Coronary artery (tissue), 2 donors: ENCODE results near the gene MARK4.

Experiments
- DNase-seq: peaks from one replicate; pipeline ENCODE4 v3.0.0-alpha.2; 2017; ENCODE audit warnings: low spot score
- H3K27ac ChIP-seq, 2 donors: fragments of 200-600 bp; sonication (generic); one replicate each; pipeline ENCODE4 v1.5.1; 2016 to 2019
- H3K4me3 ChIP-seq: fragments of 200-600 bp; sonication (generic); 2 replicates; pipeline ENCODE4 v1.5.1; 2016; ENCODE audit warnings: mild to moderate bottlenecking, moderate library complexity
- TF ChIP-seq, protein P1 (sequence below): fragments of 200-600 bp; sonication (generic); IDR thresholded peaks from one replicate; pipeline ENCODE4 v1.5.1; 2019; ENCODE audit warnings: antibody characterized with exemption

MARK4 gene

DNA sequence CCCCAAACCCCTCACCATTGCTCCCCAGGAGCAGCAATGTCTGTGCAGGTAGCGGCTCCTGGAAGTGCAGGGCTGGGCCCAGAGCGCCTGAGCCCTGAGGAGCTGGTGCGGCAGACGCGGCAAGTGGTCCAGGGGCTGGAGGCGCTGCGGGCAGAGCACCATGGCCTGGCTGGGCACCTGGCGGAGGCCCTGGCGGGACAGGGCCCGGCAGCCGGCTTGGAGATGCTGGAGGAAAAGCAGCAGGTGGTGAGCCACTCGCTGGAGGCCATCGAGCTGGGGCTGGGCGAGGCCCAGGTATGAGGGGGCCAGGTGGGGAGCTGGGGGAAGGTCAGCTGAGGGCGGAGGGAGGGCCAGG lies 94.4 kb downstream of the MARK4 start:
- Histone ChIP-seq H3K27ac (no peak overlapping the region), H3K4me3 (no peak overlapping the region)
- no peak for DNase-seq
- TF ChIP-seq, protein P1, sequence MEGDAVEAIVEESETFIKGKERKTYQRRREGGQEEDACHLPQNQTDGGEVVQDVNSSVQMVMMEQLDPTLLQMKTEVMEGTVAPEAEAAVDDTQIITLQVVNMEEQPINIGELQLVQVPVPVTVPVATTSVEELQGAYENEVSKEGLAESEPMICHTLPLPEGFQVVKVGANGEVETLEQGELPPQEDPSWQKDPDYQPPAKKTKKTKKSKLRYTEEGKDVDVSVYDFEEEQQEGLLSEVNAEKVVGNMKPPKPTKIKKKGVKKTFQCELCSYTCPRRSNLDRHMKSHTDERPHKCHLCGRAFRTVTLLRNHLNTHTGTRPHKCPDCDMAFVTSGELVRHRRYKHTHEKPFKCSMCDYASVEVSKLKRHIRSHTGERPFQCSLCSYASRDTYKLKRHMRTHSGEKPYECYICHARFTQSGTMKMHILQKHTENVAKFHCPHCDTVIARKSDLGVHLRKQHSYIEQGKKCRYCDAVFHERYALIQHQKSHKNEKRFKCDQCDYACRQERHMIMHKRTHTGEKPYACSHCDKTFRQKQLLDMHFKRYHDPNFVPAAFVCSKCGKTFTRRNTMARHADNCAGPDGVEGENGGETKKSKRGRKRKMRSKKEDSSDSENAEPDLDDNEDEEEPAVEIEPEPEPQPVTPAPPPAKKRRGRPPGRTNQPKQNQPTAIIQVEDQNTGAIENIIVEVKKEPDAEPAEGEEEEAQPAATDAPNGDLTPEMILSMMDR, result no peak

DNA sequence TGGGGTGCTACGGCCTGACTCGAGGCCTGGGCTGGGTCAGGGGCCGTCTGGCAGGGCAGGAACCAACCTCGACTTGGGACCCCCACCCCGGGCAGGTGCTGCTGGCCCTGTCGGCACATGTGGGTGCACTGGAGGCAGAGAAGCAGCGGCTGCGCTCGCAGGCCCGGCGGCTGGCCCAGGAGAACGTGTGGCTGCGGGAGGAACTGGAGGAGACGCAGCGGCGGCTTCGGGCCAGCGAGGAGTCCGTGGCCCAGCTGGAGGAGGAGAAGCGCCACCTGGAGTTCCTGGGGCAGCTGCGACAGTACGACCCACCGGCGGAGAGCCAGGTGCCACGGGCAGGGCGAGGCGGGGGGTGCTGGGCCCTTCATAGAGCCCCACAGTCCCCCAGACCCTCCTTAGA lies 95.4 kb downstream of the MARK4 start:
- DNase-seq, result no peak
- TF ChIP-seq, protein P1, result no peak
- Histone ChIP-seq H3K4me3 (no peak overlapping the region), H3K27ac (no peak overlapping the region)

DNA sequence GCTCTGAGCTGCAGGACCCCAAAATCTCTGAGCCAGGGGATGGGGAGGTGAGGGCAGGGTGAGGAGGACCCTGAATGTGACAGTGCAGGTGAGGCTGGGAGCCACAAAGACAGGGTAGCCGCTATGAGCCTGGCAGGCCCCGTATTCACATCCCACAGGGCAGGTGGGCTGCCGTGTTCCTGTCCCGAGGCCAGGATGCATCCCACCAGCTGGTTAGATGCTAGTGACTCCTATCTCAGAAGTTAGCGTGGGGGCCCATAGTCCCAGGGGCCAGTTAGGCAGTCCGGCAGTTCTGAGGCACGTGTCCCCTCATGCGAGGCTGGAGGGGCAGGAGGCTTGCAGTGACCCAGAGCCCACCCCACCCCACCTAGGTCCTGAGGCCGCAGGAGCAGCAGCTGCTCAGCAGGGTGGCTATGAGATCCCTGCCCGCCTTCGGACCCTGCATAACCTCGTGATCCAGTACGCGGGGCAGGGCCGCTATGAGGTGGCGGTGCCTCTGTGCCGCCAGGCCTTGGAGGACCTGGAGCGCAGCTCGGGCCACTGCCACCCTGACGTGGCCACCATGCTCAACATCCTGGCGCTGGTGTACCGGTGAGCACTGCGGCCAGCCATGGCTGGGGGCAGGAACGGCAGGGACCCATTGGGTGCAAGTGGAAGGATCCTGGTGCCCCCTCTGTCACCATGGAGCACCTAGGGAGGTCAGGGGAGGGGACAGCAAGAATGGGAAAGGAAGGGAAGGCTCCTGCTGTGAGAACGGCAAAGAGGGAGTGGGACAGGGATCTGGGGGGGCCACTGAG lies 96.7 kb downstream of the MARK4 start:
- TF ChIP-seq, protein P1, result no peak
- Histone ChIP-seq H3K27ac (no peak overlapping the region), H3K4me3 (no peak overlapping the region)
- DNase-seq, result no peak

DNA sequence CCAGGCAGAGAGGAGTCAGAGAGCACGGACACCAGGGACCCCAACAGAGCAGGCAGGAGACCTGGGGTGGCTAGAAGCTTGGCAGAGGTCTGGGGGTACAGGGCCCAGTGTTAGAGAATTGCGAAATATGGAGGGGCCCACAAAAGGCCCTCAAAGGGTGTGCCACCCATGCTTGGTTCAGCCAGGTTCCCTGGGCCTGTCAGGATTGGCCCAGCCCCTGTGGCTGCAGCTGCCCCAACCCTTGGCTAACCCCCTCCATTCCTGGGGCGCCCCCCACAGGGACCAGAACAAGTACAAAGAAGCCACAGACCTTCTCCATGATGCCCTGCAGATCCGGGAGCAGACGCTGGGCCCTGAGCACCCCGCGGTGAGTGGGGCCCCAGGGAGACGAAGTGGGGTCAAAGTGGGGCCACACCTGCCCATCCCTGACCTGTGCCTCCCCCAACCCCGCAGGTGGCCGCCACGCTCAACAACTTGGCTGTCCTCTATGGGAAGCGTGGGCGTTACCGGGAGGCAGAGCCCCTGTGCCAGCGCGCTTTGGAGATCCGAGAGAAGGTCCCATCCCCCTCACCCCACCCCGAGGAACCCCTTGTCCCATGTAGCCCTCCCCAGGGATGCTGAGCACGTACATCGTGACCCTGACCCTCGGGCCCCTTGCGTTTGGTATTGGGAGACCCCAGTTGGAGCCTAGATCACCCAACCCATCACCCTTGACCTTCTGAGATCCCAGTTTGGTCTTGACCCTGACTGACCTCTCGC lies 97.5 kb downstream of the MARK4 start:
- no peak overlapping the region for H3K27ac ChIP-seq
- H3K4me3 ChIP-seq, result no peak overlapping the region
- no peak for DNase-seq
- TF ChIP-seq, protein P1, result no peak

DNA sequence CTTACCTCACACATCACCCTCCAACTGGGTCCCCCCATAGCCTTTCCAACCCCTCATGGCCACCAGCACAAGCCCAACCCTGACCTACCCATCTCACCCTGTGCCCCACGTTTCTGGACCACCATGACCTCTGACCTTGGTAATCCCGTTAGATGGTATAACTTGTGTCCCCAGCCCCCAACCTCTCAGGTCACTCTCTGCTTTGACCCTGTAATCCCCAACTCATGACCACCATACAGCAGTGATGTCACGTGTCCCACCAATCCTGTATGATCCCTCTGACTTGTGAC lies 98.0 kb downstream of the MARK4 start:
- Histone ChIP-seq H3K27ac (no peak overlapping the region), H3K4me3 (no peak overlapping the region)
- TF ChIP-seq, protein P1, result no peak
- no peak for DNase-seq

DNA sequence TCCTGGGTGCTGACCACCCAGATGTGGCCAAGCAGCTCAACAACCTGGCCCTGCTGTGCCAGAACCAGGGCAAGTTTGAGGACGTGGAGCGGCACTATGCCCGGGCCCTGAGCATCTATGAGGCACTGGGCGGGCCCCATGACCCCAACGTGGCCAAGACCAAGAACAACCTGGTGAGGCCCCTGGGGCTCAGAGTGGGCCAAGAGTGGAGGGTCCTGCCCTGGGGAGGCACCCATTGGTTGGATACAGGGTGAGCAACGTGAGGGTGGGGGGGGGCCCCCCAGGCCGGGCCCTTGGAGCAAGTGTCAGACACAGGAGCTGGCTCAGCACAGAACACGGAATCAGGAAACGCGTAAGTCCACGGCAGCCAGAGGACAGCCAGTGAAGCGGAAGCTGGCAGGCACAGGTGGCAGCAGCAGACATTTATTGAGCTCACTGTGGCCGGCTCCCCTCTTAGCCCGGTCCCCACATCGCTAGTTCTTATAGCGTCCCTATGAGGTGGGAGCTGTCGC lies 98.4 kb downstream of the MARK4 start:
- DNase-seq, result no peak
- no peak overlapping the region for H3K27ac ChIP-seq
- TF ChIP-seq, protein P1, result no peak
- no peak overlapping the region for H3K4me3 ChIP-seq
